Activated CD8-positive, alpha-beta memory T cell treated with anti-CD3 and anti-CD28 coated beads for 1 hour (primary cell): Measurements from ENCODE around the gene KMT2B.

ENCODE experiments used
- DNase-seq, 2 donors: peaks; one replicate each; pipeline ENCODE4 v3.0.0-alpha.2; 2020; ENCODE audit warnings: low read depth in 1 of 2; ENCODE audit errors: extremely low read depth in 1 of 2

The KMT2B gene

GRCh38 chr19:35725216-35725861 is 7.5 kb downstream of the KMT2B start:
- DNase-seq, result no peak

GRCh38 chr19:35727053-35727955 is 9.5 kb downstream of the KMT2B start:
- DNase-seq, result no peak

- no peak for DNase-seq
Measured at GRCh38 chr19:35727956-35728706, 10.3 kb downstream of the KMT2B start.

- no peak for DNase-seq
Measured at GRCh38 chr19:35729021-35729420, 11.2 kb downstream of the KMT2B start.

GRCh38 chr19:35729763-35730162 is 12.0 kb downstream of the KMT2B start:
- DNase-seq, result no peak

- DNase-seq, result no peak
Measured at GRCh38 chr19:35730326-35730725, 12.5 kb downstream of the KMT2B start.

- DNase-seq, result no peak
Measured at GRCh38 chr19:35731353-35731752, 13.6 kb downstream of the KMT2B start.

- no peak for DNase-seq
Measured at GRCh38 chr19:35731779-35732405, 14.1 kb downstream of the KMT2B start.

GRCh38 chr19:35732540-35733179 is 14.9 kb downstream of the KMT2B start:
- DNase-seq, result no peak

GRCh38 chr19:35733180-35734125 is 15.7 kb downstream of the KMT2B start:
- no peak for DNase-seq

GRCh38 chr19:35734273-35734672 is 16.5 kb downstream of the KMT2B start:
- no peak for DNase-seq

GRCh38 chr19:35734889-35735288 is 17.1 kb downstream of the KMT2B start:
- DNase-seq, result no peak

GRCh38 chr19:35736913-35737886 is 19.4 kb downstream of the KMT2B start:
- DNase-seq, result no peak

GRCh38 chr19:35738021-35738886 is 20.5 kb downstream of the KMT2B start:
- no peak for DNase-seq

- DNase-seq, result no peak
Measured at GRCh38 chr19:35738887-35739229, 21.1 kb downstream of the KMT2B start.

- no peak for DNase-seq
Measured at GRCh38 chr19:35739275-35740107, 21.7 kb downstream of the KMT2B start.

- DNase-seq, result no peak
Measured at GRCh38 chr19:35740108-35740422, 22.3 kb downstream of the KMT2B start.
